Left hindlimb (tissue), 1 donor: Measurements from ENCODE around the gene ACTRT2.

Experiments
- DNase-seq: peaks from one replicate; pipeline ENCODE4 v3.0.0-alpha.2; 2018

ACTRT2 gene

DNA sequence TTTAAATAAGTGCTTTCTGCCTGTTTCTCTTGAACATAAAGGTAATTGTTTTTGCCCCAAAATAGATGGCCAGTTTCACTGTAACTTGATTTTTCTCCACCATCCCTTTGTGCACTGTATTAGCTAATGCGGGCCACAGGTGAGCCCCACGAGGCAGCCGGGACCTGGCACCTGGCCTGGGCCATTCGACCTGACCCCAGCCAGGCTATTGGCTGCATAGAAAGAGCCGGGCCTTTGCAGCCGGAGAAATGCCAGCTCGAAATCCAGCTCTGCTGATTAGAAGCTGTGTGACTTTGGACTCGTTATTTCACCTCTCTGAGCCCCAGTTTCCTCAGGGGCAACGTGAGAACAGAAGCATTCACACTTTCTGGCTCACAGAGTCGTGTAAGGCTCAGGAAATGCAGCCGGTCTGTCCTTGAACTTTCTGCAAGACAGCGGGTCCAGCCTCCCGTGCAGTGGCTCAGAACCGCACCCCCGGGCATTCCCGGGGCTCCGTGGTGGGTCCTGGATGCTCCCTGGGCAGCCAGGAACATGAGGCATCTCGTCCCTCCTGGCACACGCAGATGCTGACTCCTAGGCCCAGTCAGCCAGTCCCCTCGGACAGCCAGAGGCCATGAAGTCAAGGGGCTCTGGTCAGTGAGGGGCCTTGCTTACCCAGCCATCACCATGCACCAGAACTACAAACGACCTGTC is 37.4 kb upstream of the ACTRT2 start:
- peak; percentile 25 for DNase-seq

DNA sequence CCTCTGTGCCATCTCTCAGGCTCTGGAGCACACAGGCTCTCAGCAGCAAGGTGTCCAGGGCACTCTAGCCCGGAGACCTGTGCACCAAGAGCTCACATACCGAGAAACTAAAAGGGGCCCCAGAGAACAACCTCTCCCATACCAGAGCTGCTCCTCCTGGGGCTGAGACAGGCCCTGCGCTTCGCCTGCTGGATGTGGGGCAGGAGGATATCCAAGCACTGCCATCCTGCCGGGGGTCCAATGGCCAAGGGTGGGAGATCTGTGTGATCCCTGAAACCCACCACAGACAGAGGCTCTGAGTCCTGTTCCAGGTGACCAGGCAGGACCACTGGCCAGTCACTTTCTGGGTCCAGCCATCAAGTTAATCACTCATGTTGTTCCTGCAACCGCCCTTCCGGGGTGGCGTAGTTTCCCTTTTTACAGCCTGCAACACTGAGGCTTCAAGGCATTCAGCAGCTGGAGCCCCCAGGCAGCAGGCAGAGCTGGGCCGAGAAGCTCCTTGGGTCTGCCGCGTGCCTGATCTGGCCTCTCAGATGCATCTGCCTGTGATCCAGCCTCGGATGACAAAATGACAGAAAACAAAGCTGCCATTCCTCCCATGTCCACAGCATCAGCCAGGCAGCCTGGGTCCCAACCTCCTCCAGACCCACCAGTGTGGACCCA is 36.7 kb upstream of the ACTRT2 start:
- peak; percentile 32 for DNase-seq

DNA sequence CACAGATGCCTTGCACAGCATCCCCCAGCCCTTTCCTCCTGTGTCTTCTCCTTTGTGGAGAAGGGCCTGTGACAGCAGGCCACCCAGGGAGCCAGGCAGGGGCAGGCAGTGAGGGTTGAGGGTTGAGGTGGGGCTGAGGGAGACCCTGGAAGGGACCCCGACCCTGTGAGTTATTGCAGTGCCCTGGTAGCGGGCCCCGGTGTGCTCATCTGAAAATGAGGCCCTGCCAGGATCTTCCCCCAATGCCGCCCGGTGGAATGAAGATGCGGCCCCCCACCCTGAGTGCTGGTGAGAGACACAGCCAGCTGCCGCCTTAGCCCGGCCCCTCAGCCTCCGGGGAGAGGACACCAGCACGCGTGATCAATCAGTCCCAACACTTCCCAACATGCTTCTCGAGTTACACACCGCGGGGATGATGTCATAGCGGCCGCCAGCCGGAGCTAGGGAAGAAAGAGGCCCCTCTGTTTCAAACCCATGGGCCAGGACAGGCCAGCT is 36.2 kb upstream of the ACTRT2 start:
- DNase-seq = peak; percentile 91

DNA sequence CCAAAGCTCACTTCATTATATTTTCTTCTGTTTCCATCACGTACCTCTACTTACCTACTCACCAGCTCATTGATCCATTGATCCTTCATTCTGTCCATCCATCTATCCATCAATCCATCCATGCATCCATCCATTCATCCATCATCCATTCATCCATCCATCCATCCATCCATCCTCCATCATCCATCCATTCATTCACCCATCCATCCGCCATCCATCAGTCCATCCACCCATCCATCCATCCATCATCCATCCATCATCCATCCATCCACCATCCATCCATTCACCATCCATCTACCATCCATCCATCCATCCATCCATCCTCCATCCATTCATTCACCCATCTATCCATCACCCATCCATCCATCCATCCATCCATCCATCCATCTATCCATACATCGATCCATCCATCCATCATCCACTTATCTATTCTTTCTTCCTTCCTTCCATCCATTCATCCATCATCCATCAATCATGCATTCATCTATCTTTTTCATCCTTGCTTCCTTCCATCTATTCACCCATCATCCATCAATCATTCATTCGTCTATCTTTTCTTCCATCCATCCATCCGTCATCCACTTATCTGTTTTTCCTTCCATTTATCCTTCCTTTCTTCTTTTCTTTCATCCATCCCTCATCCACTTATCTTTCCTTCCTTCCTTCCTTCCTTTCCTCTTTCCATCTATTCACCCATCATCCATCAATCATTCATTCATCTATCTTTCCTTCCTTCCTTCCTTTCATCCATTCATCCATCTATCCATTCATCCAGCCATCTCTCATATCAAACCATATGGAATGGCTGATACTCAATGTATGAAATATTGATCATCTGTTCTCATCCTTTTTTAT is 35.3 kb upstream of the ACTRT2 start:
- no peak for DNase-seq

- DNase-seq = no peak
Measured at GRCh38 chr1:2986549-2987305, 34.5 kb upstream of the ACTRT2 start.

- peak; percentile 52 for DNase-seq
Measured at GRCh38 chr1:2987773-2988172, 33.5 kb upstream of the ACTRT2 start.

- peak; percentile 69 for DNase-seq
Measured at GRCh38 chr1:2988256-2988655, 33.0 kb upstream of the ACTRT2 start.

DNA sequence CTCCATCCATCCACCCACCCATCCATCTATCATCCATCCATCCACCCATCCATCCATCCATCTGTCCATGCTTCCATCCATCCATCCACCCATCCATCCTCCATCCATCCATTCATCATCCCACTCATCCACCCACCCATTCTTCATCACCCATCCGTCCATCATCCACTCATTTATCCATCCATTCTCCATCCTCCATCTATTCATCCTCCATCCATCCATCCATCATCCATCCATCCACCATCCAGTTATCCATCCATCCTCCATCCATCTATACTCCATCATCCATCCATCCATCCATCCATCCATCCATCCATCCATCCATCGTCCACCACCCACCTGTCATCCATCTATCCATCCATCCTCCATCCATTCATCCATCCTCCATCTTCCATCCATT is 32.1 kb upstream of the ACTRT2 start:
- no peak for DNase-seq

- peak; percentile 22 for DNase-seq
Measured at GRCh38 chr1:2989976-2990375, 31.3 kb upstream of the ACTRT2 start.

GRCh38 chr1:2990376-2991115 is 30.7 kb upstream of the ACTRT2 start:
- DNase-seq = peak; percentile 26

- no peak for DNase-seq
Measured at GRCh38 chr1:2991753-2992495, 29.3 kb upstream of the ACTRT2 start.

DNA sequence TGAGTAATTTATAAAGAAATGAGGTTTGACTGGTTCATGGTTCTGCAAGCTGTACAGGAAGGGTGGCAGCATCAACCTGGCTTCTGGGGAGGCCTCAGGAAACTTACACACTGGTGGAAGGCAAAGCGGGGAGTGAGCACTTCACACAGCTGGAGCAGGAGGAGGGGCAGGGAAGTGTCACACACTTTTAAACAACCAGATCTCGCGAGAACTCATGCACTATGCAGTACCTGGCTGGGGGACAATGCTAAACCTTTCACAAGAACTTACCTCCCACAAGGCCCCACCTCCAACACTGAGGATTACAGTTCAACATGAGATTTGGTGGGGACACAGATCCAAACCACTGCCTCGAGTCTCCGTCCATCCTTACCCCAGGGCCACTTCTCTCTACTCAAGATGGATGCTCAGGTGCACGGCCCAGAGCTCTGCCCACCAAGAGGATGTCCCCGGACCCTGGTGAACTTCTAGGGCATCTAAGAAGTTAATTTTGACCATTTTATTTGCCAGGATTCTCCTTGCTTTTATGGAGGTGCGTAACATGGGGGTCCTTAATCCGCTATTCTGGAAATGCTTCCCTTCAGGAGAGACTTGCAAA is 22.7 kb upstream of the ACTRT2 start:
- DNase-seq = peak; percentile 4

DNA sequence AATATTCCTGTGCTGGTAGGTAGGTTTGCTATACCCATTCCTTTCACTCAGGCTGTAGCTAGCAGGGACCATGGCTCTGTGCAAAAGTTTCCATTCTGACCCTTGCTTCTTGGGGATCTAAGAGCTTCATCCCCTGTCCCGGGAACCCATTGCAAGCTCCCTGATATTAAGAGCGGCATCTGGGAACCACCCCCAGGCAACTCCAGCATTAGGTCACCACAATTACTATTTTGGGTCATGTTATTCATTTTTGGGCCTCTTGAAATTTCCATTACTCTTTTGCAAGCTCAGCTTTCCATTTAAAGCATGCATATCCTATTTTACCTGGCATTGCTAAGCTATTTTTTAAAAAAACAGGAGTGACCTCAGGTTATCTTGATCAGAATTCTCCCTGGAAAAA is 22.1 kb upstream of the ACTRT2 start:
- peak; percentile 8 for DNase-seq

- peak; percentile 8 for DNase-seq
Measured at GRCh38 chr1:2999571-2999970, 21.7 kb upstream of the ACTRT2 start.

DNA sequence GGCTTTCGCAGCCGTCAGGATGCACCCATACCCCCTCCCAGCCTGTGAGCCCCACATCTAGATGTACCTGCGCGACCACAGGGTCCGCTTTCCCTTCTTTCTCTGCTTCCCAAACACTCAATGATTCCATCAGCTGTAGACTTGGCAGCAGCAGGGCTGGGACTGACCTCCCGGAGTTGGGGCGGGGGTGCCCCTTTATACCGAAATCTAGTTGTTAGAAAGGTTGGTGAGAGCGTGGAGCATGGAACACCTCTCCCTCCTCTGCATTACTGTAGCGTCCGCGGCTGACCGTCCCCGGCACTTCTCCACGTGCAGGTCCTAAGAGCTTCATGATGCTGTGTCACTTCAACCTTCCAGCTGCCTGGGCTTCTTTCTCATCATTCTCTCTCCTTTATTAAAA is 21.1 kb upstream of the ACTRT2 start:
- peak; percentile 13 for DNase-seq

GRCh38 chr1:3000671-3001470 is 20.4 kb upstream of the ACTRT2 start:
- peak; percentile 18 for DNase-seq

DNA sequence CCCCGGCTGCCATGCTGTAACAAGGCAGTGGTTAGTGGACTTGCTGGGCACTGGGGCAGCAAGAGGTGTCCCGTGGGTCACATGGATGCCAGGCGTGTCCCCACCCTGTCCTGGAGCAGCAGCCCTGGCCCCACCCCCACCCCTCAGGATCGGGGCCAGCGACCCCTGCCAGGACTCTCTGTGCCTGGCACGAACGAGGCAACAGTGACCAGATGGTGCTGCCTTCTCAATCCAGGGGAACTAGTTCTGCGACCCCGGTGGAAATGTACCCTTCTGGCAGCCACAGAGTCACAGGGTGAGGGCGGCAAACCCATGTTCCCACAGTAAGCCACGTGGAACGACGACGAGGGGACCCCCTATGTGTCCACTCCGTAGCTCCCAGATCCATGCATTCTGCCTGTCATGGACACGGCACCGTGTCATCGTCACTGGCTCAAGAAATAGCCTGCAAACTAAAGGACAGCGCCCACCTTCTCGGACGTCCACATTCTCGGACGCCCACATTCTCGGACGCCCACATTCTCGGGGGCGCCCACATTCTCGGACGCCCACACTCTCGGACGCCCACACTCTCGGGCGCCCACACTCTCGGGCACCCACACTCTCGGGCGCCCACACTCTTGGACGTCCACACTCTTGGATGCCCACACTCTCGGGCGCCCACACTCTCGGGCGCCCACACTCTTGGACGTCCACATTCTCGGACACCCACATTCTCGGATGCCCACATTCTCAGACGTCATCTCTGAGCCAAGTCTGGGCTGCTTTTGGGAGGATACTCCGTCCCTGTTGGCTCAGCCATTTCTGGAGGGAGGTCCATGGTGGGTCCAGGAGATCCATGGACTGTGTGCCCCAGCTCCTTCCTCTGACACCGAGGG is 19.6 kb upstream of the ACTRT2 start:
- peak; percentile 21 for DNase-seq

DNA sequence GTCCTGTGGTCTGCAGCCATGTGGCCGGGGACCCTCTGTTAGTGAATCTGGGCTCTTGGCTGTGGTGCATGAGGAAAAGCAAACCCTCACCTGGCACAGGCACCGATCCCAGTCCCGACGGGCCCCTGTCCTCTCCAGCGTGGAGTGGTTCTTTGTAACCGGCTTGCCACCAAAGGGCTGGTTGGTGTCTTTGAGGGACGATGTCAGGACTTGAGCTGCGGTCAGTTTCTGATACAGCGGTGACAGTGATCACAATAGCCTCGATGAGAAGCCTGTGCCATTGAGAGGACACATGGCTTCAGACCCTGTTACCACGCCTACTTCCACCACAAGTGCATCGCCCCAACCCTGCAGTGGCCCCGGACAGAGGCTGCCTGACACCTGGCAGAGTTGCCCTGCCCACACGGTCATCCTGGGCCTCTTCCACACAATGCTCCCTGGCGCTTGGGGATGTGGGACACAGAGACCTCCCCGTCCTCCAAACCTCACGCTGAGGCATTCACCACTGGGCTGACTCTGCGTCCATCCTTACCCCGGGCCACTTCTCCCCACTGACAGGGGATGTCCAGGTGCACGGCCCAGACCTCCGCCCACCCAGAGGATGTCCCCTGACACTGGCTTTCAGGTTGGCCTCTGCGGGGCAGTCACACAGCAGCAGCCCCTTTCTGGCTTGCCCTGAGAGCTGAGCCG is 18.8 kb upstream of the ACTRT2 start:
- DNase-seq = peak; percentile 18
